Measurements from ENCODE around the gene SURF2. TPM values are rescaled to one million over a fixed set of nuclear protein-coding genes. Genes with fewer than 3 reads are reported as not detected.

Gene SURF2
- total RNA-seq, 1 donor = 12.5 TPM

DNA sequence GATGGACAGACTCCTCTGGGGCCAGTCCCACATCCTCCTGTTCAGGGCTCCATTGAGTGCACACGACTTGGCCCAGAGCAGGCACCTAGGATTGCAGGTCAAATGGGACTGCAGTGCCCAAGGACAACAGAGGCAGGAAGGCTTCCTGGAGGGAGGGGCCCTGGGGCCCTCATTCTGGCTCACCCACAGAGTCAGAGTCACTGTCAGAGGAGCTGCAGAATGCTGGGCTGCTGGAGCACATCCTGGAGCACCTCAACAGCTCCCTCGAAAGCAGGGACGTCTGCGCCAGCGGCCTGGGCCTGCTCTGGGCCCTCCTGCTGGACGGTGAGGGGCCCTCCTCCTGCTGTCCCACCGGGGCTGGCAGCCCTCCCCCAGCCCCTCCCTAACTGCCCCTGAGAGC lies 46.3 kb downstream of the SURF2 start:
- no peak for TF ChIP-seq CTCF (IDR thresholded peaks at IDR 0.05; ENCODE audit: insufficient read depth, low read length)
- no peak for DNase-seq (ENCODE audit: low read depth)
- no peak overlapping the region for H3K4me3 ChIP-seq (ENCODE audit: low read depth, low read length)

DNA sequence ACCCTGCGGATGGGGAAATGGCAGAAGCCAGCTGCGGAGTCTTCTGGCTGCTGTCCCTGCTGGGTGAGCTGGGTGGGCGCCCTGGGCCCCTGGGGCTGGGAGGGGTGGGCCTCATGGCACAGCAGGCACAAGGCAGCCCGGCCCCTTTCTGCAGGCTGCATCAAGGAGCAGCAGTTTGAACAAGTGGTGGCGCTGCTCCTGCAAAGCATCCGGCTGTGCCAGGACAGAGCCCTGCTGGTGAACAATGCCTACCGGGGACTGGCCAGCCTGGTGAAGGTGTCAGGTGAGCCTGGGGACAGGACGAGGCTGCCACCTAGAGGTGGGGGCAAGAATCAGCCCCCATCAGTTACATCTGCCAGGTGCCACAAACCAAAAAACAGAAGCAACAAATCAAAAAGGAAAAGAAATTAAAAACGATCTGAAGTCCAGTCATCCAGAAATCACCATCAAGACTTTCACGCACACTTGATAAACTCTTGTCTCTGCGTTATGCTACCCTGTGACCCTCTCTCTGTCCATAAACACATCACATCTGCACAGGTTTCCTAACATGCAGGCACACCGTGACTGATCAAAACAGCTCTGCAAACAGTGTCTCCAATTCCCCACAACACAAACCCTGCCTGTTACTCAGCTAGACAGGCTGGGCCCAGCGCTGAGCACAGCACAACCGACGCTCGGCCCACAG lies 47.6 kb downstream of the SURF2 start:
- no peak for DNase-seq (ENCODE audit: low read depth)
- peak; percentile 55 for TF ChIP-seq CTCF (IDR thresholded peaks at IDR 0.05; ENCODE audit: insufficient read depth, low read length)
- no peak overlapping the region for H3K4me3 ChIP-seq (ENCODE audit: low read depth, low read length)

- H3K4me3 ChIP-seq (ENCODE audit: low read depth, low read length) = no peak overlapping the region
- no peak for TF ChIP-seq CTCF (IDR thresholded peaks at IDR 0.05; ENCODE audit: insufficient read depth, low read length)
- DNase-seq (ENCODE audit: low read depth) = no peak
These were observed 48.2 kb downstream of the SURF2 start for GRCh38 chr9:133404454-133405002.

- TF ChIP-seq CTCF (IDR thresholded peaks at IDR 0.05; ENCODE audit: insufficient read depth, low read length) = no peak
- peak; percentile 65 for DNase-seq (ENCODE audit: low read depth)
- no peak overlapping the region for H3K4me3 ChIP-seq (ENCODE audit: low read depth, low read length)
These were observed 49.4 kb downstream of the SURF2 start for GRCh38 chr9:133405508-133406438.

DNA sequence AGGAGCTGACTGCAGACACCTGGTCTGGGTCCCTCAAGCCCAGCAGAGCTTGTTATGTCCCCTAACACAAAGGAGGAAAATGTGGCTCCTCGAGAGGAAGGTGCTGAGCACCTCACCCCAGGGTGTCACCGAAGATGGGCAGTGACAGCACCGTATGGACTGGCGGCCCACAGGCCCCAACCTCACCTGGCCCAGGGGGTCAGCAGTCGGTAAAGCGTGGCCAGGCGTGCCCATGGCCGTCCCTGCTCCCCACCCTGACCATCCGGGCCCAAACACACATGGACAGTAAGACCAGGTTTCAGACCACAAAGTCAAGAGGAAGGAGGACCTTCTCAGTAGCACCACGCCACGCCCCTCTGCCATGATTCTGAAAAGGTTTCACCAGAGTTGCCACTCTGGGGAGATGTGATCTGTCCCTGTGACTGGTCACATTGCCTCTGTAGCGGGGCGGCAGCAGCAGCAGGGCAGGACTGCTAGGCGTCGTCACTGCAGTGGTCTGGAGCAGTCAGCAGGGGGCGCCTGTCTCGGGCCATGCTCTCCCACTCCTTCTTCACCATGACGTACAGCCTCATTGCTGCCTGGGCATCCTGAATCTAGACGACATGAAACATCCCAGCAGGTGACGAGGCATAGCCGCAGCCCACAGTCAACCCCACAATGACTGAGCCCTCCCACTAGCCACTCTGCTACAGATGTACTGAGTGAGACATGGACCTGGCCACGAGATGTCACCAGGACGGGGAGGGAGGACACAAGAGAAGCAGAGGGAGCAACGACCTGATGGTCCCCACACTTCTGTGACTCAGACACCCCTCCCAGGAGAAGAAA lies 50.3 kb downstream of the SURF2 start:
- peak; percentile 93 for TF ChIP-seq CTCF (IDR thresholded peaks at IDR 0.05; ENCODE audit: insufficient read depth, low read length)
- DNase-seq (ENCODE audit: low read depth) = peak; percentile 69

DNA sequence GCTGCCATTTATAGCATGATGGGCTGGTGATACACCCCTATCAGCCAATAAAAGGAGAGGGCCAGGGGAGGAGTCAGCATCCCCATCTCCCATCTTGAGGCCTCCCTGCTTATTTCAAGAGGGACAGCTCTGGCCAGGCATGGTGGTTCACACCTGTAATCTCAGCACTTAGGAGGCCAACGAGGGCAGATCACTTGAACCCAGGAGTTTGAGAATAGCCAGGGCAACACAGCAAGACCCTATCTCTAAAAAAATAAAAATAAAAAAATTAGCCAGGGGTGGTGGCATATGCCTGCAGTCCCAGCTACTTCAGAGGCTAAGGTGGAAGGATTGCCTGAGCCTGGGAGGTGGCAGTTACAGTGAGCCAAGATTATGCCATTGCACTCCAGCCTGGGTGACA lies 51.7 kb downstream of the SURF2 start:
- no peak for DNase-seq (ENCODE audit: low read depth)
- H3K4me3 ChIP-seq (ENCODE audit: low read depth, low read length) = no peak overlapping the region
- TF ChIP-seq CTCF (IDR thresholded peaks at IDR 0.05; ENCODE audit: insufficient read depth, low read length) = no peak

More for the DNA sequence above, 50.3 kb downstream of the SURF2 start:
- no peak overlapping the region for H3K4me3 ChIP-seq (ENCODE audit: low read depth, low read length)
